Stimulated activated CD4-positive, alpha-beta T cell treated with anti-CD3 and anti-CD28 coated beads, Interleukin-2, amount 100 ng/mL, for 48 hours (primary cell): Measurements from ENCODE around the gene CDKL1.
"Not testable (repeated sequence)": the region's sequence is repeated elsewhere in the genome, so short reads cannot be mapped to it uniquely, and the experiment has no call there.

Experiments used
- DNase-seq, 2 donors: peaks; one replicate each; pipeline ENCODE4 v3.0.0-alpha.2; 2020

CDKL1 gene

GRCh38 chr14:50321009-50321660, 75.5 kb downstream of the CDKL1 start:
- peak; percentile 48 to 51 for DNase-seq

- DNase-seq, result no peak
These were observed 76.4 kb downstream of the CDKL1 start for GRCh38 chr14:50320283-50320682.

- DNase-seq, result no peak
These were observed 77.0 kb downstream of the CDKL1 start for GRCh38 chr14:50319721-50320120.

GRCh38 chr14:50319293-50319692, 77.4 kb downstream of the CDKL1 start:
- no peak for DNase-seq

GRCh38 chr14:50318031-50318626, 78.6 kb downstream of the CDKL1 start:
- DNase-seq, result no peak

GRCh38 chr14:50314098-50314497, 82.6 kb downstream of the CDKL1 start:
- DNase-seq, result not testable (repeated sequence)

- DNase-seq, result no peak
These were observed 84.0 kb downstream of the CDKL1 start for GRCh38 chr14:50312734-50313054.

GRCh38 chr14:50311972-50312733, 84.5 kb downstream of the CDKL1 start, which contains the start of the genes DMAC2L and L2HGDH:
Gene DMAC2L, plus strand, starts transcription at chr14:50312324. Its CDS starts 9,164 bp downstream, at chr14:50321488.
Gene L2HGDH, minus strand, starts transcription at chr14:50312229. Its CDS starts 79 bp downstream, at chr14:50312150.
- peak; percentile 84 to 87 for DNase-seq

- no peak for DNase-seq
These were observed 85.2 kb downstream of the CDKL1 start for GRCh38 chr14:50311337-50311971.

- no peak for DNase-seq
These were observed 86.2 kb downstream of the CDKL1 start for GRCh38 chr14:50310445-50310844.

- no peak for DNase-seq
These were observed 88.2 kb downstream of the CDKL1 start for GRCh38 chr14:50308363-50308915.

GRCh38 chr14:50303744-50304471, 92.8 kb downstream of the CDKL1 start:
- no peak for DNase-seq

GRCh38 chr14:50301914-50302313, 94.8 kb downstream of the CDKL1 start:
- no peak for DNase-seq

GRCh38 chr14:50299585-50299984, 97.1 kb downstream of the CDKL1 start:
- DNase-seq, result no peak

- DNase-seq, result no peak
These were observed 106.4 kb downstream of the CDKL1 start for GRCh38 chr14:50290306-50290705.

GRCh38 chr14:50288146-50288545, 108.5 kb downstream of the CDKL1 start:
- DNase-seq, result no peak

- no peak for DNase-seq
These were observed 110.8 kb downstream of the CDKL1 start for GRCh38 chr14:50285861-50286260.
